OCI-M2 (cell line): ENCODE data around the gene PRR20D.
"Not testable (repeated sequence)": the region's sequence is repeated elsewhere in the genome, so short reads cannot be mapped to it uniquely, and the experiment has no call there.

ENCODE experiments used
- DNase-seq: peaks from one replicate; lab custom pipeline; 2025; ENCODE audit not compliant: unreplicated experiment; lab: John Stamatoyannopoulos, UW

PRR20D gene

GRCh38 chr13:57160332-57160731 is at the start of gene PRR20D:
PRR20D (plus strand) TSS chr13:57160632; CDS start chr13:57161019, 387 bp downstream.
- DNase-seq: not testable (repeated sequence)

GRCh38 chr13:57114945-57115344 is 45.5 kb upstream of the PRR20D start:
- DNase-seq: no peak

GRCh38 chr13:57123681-57124080 is 36.8 kb upstream of the PRR20D start:
- no peak for DNase-seq

DNA sequence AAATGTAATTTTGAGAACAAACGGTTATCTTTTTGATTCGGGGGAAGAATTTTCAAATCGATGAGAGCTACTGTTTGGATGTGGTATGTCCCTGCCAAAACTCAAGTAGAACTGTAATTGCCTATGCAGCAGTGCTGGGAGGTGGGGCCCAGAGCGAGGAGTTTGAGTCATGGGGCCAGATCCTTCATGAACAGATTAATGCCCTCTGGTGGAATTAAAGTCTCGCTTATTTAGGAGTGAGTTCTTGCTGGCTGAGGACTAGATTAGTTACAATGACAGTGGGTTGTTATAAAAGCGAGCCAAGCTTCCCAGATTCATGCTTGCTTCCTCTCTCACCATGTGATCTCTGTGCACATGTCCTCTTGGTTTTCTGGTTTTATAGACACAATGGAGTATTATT is 31.5 kb upstream of the PRR20D start:
- DNase-seq: no peak

GRCh38 chr13:57136093-57136492 is 24.3 kb upstream of the PRR20D start:
- DNase-seq: no peak

DNA sequence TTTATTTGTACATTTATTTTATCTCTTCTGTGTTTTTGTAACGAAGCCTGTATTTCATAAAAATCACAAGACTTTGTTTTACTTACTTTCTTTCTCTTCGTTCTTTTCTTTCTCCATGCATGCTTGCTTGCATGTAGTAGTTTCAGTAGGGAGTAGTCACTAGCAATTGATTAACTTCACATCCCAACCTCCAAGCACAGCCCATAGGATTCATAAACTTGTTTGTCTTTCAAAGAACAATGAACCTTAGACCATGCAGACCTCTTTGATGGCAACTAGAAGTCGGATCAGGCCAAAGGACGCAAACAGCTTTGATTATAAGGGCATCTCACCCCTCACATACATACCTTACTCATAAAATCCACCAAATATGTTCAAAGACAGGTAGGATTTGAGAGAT is 22.8 kb upstream of the PRR20D start:
- no peak for DNase-seq

DNA sequence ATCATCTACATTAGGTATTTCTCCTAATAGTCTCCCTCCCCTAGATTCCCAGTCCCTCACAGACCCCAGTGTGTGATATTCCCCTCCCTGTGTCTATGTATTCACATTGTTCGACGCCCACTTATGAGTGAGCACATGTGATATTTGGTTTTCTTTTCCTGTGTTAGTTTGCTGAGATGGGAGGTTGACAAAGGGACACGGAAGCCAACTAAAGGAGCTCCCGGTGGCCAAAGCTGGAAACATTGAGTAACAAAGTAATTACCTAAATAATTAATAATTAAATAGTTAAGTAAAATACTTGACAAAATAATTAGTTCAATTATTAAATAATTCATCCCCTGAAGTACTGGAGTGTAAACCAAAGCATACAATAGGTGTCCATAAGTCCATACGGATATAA is 21.4 kb upstream of the PRR20D start:
- DNase-seq: no peak

GRCh38 chr13:57139781-57140180 is 20.7 kb upstream of the PRR20D start:
- not testable (repeated sequence) for DNase-seq

- DNase-seq: not testable (repeated sequence)
Observed at GRCh38 chr13:57140235-57140968, 20.0 kb upstream of the PRR20D start, which contains the start of gene PRR20A. PRR20A (plus strand) TSS chr13:57140918; CDS start chr13:57141305, 387 bp downstream.

GRCh38 chr13:57147188-57147587 is 13.2 kb upstream of the PRR20D start, which contains the start of gene PRR20B:
PRR20B (plus strand) TSS chr13:57147488; CDS start chr13:57147875, 387 bp downstream.
- not testable (repeated sequence) for DNase-seq

- DNase-seq: not testable (repeated sequence)
Observed at GRCh38 chr13:57148106-57148505, 12.3 kb upstream of the PRR20D start.

DNA sequence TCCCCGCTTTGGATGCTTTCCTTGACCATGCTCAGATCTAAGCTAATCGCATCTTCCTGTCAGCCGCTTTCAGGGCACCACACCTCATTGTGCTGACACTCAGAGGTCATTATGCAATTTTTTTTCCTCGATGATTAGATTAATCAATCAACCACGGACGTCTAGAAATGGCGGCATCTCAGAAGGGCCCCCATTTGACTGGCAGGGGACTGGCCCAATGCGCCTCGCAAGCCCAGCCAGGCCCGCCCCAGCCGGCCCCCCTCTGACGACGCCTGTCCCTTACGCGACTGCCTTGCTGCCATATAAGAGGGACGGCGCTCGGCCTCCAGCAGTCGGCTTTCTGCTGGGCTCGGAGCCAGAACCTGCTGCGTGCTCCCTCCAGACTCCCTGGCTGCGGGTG is 6.7 kb upstream of the PRR20D start, which contains the start of gene PRR20C:
Gene PRR20C, plus strand, starts transcription at position 301 of the 400 bp plus-strand sequence. CDS start 387 bp downstream, outside the sequence.
- not testable (repeated sequence) for DNase-seq

DNA sequence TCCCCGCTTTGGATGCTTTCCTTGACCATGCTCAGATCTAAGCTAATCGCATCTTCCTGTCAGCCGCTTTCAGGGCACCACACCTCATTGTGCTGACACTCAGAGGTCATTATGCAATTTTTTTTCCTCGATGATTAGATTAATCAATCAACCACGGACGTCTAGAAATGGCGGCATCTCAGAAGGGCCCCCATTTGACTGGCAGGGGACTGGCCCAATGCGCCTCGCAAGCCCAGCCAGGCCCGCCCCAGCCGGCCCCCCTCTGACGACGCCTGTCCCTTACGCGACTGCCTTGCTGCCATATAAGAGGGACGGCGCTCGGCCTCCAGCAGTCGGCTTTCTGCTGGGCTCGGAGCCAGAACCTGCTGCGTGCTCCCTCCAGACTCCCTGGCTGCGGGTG is 6.5 kb downstream of the PRR20D start, which contains the start of gene PRR20E:
Gene PRR20E, plus strand, starts transcription at position 301 of the 400 bp plus-strand sequence. CDS start 387 bp downstream, outside the sequence.
- DNase-seq: not testable (repeated sequence)

- DNase-seq: no peak
Observed at GRCh38 chr13:57191667-57192066, 31.2 kb downstream of the PRR20D start.

GRCh38 chr13:57212989-57213388 is 52.6 kb downstream of the PRR20D start:
- DNase-seq: no peak
